ENCODE results near the gene DCANP1. TPM values are rescaled to one million over a fixed set of nuclear protein-coding genes. Genes with fewer than 3 reads are reported as not detected.

Gene DCANP1
- total and polyA plus RNA-seq, 10 of the 15 experiments (the other 5 are each of a cell fraction or from before 2014, with no cell fraction given) = 0.01 TPM; not detected in 9

- no TSS peak for BruUV-seq (replicated peaks)
- no peak overlapping the region for H2AFZ ChIP-seq (ENCODE audit: control insufficient read depth, low read depth, low read length)
- no peaks in the 10 kb centered on the region for H3K4me1 ChIP-seq (ENCODE audit: control insufficient read depth, insufficient read depth, low read length)
- DNase-seq (ENCODE audit: low read depth, low spot score) (no peak), FAIRE-seq (no peak), ATAC-seq (no peak)
- H3K27ac ChIP-seq (ENCODE audit: control insufficient read depth, insufficient read depth) = no peak overlapping the region
- WGBS (ENCODE audit: insufficient coverage, insufficient replicate concordance, low lambda C conversion rate, missing lambda C conversion rate) = 31% methylated on average over 1 of the region's 1 CpG
- H3K9ac ChIP-seq (ENCODE audit: control insufficient read depth, insufficient read depth, low read length) = no peak overlapping the region
- peaks cover 3% of the 10 kb centered on the region; the same call in 2 of the 3 replicates for H3K9me3 ChIP-seq (replicated peaks; ENCODE audit: control insufficient read depth, insufficient read depth, low read length)
- POLR2A ChIA-PET = no interaction called here
- no peak for TF ChIP-seq RBBP5 (conservative IDR thresholded peaks at IDR 0.05)
- TF ChIP-seq MTA2 (IDR thresholded peaks at IDR 0.05; ENCODE audit: low read depth) = no peak
- TF ChIP-seq JUND (IDR thresholded peaks at IDR 0.05; ENCODE audit: low read depth, low read length) = no peak
- no peak for TF ChIP-seq HSF1 (IDR thresholded peaks at IDR 0.05; ENCODE audit: low read depth, low read length)
- TF ChIP-seq RUNX3 (IDR thresholded peaks at IDR 0.05; ENCODE audit: low read length) = no peak
- TF ChIP-seq TBL1XR1 (IDR thresholded peaks at IDR 0.05; ENCODE audit: low read depth, low read length) = no peak
- TF ChIP-seq, protein P1, sequence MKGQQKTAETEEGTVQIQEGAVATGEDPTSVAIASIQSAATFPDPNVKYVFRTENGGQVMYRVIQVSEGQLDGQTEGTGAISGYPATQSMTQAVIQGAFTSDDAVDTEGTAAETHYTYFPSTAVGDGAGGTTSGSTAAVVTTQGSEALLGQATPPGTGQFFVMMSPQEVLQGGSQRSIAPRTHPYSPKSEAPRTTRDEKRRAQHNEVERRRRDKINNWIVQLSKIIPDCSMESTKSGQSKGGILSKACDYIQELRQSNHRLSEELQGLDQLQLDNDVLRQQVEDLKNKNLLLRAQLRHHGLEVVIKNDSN (IDR thresholded peaks at IDR 0.05; ENCODE audit: borderline replicate concordance, extremely low read length, insufficient read depth, low read depth, low read length) = no peak
- no peak for TF ChIP-seq FOS (IDR thresholded peaks at IDR 0.05; ENCODE audit: borderline replicate concordance, extremely low read depth, insufficient read length)
- no peak overlapping the region for H3K4me3 ChIP-seq
- RAD21 ChIA-PET (ENCODE audit: unreplicated experiment) = no interaction called here
- H3K27me3 ChIP-seq (replicated peaks in 1 of 2; ENCODE audit: control insufficient read depth in 2 of 2, insufficient read depth in 2 of 2, low read length in 1 of 2) = peaks cover 0 to 3% of the 10 kb centered on the region in 2 experiments; a peak in 1 of 4 replicates
- H3K4me2 ChIP-seq (ENCODE audit: control insufficient read depth, insufficient read depth) = no peak overlapping the region
- intact Hi-C loops (cut with micrococcal nuclease; ENCODE audit: unreplicated experiment) = no loop called here
- SMC1A ChIA-PET (ENCODE audit: uncharacterized antibody, unreplicated experiment) = interaction anchor here (1.1 to 1.6 kb wide), 3 partner anchors 12 to 142 kb away, joined by 3 to 4 read pairs (median 3); no protein-coding TSS in a partner anchor
- in situ Hi-C loops (cut with MboI) = no loop called here
- H4K20me1 ChIP-seq (ENCODE audit: control insufficient read depth, insufficient read depth) = no peaks in the 10 kb centered on the region
- H3K36me3 ChIP-seq (ENCODE audit: control insufficient read depth in 2 of 2, insufficient read depth in 2 of 2, low read length in 1 of 2) = no peaks in the 10 kb centered on the region
- no peaks in the 10 kb centered on the region for H3K79me2 ChIP-seq (ENCODE audit: control insufficient read depth, insufficient read depth, low read length)
- CTCF ChIA-PET = interaction anchor here (0.6 to 1.2 kb wide), 4 partner anchors 34 to 750 kb away, joined by 3 to 4 read pairs (median 3); no protein-coding TSS in a partner anchor
Observed at GRCh38 chr5:135423846-135424168, 23.3 kb downstream of the DCANP1 start.

Measured in GM12878 (cell line).